ELR (cell line): Measurements from ENCODE around the gene ANXA8.
"Not testable (repeated sequence)": the region's sequence is repeated elsewhere in the genome, so short reads cannot be mapped to it uniquely, and the experiment has no call there.

Source experiments
- DNase-seq: peaks from one replicate; pipeline ENCODE4 v3.0.0-alpha.2; 2015; ENCODE audit warnings: low read depth

The ANXA8 gene

DNA sequence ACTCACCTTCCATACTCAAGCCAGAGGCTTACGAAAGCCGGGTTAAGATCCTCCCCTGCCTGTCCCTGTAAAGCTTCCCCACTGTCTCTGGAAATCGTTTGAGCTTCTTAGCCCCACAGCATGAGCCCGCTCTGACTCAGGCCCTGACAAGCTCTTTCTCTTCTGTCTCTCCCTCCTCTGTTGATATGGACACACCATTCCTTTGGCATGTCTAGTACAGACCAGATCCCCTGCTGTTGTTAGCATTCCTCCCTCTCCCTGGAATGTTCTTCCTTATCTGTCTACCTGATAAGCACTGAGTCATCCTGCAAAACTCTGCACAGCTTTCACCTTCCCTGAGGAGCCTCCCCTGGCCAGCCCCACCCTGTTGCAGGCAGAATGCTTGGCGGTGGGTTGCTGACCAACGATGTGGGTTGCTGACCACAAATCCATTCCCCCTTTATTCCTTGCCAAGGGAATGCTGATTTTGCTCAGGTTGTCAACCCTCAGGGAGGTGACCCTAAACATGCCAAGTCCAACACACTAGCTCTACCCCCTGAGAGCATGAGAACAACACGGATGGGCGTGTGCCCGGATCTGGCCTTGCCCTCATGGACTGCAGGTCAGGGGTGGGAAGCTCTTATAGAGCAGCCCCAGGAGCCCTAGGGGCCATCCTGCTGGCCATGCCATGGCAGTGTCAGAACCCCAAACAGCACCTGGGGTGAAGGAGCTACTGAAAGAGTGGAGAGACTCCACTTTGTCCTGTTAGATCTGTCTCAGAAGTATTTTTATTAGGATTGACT lies 21.1 kb downstream of the ANXA8 start:
- DNase-seq = not testable (repeated sequence)

DNA sequence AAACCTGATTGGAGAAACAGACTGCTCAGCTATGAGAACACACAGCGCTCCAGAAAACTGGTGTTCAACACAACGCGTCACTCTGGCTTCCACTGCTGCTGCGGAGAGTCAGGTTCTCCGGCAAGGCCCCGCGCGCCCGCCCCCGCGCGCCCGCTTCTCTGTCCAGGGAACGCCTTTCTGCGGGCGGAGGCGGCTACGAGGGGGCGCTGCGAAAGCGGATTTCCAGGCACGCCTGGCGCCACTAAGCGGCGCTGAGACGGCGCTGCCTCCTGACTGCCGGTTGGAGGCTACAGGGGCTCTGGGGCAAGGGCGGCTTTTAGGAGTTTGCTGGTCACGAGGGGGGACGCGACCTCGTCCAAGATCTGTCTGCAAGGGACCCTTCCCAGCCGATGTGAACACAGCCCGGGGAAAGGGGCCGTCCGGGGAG lies 22.6 kb downstream of the ANXA8 start:
- DNase-seq = peak; percentile 76

DNA sequence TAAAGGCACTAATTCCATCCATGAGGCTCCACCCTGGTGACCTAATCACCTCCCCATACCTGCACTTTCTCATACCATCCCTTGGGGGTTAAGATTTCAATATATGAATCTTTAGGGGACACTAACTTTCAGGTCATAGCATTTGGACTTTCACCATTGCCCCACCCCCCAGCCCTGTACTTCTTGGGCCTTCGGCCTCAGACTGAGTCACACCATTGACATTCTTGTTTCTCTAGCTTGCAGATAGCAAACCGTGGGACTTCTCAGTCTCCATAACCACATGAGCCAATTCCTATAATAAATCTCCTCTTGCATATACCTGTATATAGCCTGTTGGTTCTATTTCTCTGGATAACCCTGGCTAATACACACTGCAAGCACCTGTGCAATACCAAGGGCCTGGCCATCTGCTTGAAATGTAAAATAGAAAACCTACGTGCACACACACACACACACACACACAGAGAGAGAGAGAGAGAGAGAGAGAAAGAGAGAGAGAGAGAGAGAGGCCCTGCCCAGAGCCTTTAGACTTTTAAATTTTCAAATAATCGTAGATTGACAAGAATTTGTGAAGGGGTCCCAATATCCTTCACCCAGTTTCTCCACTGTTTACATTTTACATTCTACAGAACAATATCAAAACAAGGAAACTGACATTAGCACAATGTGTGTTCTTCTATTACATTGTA lies 25.3 kb downstream of the ANXA8 start:
- DNase-seq = peak; percentile 89

DNA sequence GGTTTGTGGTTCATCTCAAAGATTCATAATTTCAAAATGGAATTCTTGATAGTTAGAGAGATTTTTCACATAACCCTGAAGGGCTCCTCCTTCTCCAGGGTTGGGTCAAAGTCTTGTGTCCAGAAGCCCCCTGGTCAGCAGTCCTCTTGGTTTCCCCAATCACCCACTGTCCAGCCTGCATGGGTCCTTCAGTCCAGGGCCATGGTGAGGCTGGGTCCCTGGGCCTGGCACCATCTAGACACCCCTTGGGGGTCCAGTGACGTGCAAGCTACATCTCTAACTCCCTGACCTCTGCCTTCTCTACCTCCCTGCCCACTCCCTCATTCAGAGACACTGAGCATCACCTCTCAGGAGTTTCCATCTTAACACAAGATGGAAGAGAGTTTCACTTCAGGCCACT lies 26.1 kb downstream of the ANXA8 start:
- DNase-seq = no peak

DNA sequence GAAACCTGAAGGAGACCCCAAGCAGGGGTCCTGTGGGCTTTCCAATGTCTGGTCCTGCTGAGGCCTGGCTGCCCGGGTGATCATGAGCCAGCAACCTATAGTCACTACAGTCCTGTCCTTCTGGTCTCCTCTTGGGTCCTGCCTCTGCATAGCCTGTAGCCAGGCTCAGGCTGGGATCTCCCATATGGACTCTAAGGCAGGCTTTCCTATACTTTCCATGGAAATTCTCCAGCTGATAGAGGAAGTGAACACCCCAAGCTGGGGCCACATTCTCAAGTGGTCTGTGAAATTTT lies 26.4 kb downstream of the ANXA8 start:
- no peak for DNase-seq

DNA sequence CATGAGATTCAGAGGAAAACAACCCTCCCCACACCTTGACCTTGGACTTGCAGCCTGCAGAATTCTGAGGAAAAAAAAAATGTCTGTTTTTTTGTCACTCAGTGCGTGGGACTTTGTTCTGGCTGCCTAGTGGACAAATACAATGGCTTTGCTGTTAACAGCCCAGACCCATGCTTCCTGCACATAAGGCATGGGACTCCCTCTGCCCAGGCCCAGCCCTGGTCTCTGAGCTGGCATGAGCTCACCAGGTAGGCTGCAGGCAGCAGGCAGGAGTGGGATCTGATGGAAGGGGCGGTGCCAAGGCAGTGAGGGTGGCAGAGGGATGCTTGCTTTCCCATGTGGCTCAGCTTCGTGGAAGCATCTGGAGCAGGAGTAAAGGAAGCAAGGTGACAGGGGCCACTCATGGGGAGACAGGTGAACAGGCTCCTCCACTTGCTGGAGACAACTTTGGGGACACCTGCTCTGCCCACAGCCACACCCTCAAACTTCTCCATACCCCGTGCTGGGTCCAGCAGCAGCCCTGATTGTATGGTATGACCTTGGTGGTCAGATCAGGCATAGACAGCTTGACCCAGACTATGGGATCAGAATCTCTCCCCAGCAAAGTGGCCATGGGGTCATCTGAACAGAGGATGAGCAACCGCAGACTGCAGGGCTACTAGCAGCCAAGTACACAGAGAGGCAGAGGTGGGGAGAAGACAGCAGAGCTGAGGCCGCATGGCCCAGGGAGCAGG lies 27.0 kb downstream of the ANXA8 start:
- no peak for DNase-seq

DNA sequence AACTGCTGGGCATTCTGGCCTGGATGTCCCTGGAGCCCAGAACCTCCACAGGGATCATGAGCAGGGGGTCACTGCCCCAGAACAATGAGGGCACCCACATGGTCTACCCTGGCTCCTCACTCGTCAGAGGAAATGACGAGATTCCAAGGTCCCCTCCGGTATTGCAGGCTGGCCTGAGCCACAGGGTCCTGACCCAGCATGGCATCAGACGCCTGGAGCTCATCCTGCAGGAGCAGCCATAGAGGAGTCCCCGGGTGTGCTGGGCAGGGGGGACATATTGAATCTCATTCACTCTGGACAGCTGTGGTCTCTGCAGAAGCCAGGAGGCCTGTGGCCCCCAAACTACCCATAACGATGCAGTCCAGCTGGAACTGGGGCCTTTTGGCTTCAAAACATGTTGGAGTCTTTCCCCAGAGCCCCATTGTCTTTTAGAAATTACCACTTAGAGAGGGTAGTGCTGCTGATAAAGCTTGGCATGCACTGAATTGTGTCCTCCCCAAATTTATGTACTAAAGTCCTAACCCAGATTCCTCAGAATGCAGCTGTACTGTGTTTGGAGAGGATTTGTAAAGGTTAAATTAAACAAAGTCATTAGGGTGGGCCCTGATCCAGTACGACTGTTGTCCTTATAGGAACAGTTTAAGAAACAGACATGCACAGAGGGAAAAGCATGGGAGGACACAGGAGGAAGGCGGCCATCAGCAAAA lies 27.7 kb downstream of the ANXA8 start:
- no peak for DNase-seq

DNA sequence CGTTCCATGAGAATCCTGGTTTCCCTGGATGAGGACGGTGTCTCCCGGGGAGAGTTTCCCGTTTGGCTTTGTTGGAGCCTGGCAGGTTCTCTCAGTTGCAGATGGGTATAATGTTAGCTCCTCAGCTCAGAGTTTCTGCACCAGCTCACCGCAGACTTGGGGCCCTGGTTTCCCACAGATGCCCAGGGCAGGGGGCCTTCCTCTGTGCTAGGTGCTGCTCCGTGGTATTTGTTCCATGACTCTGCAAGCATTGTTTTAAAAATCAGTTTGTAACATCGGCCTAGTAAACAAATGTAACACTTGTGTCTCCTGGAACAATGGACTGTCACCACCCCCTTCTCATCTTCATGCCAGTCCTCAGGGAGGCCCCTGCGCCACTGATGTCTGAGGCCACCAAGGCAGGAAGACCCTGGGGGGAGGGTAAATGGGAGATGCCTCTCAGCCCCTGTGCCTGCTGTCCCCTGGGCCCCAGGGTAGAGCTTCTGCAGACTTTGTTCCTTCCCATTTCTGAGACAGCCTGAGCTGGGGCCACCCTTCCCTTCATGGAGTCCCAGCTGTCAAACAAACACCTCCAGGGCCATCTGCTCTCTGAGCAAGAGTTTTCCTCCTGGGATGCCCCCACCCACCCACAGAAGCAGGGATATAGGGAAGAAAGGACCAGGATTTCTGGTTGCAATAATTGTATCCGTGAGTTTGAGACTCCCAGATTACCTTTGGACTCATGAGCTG lies 28.4 kb downstream of the ANXA8 start:
- not testable (repeated sequence) for DNase-seq

DNA sequence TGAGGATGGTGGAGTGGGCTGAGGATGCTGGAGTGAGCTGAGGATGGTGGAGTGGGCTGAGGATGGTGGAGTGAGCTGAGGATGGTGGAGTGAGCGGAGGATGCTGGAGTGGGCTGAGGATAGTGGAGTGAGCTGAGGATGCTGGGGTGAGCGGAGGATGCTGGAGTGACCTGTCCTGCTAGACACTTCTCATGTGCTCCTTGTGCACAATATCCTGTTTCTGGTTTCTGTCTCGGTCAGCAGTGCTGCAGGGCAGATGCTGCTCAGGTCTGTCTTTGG lies 29.2 kb downstream of the ANXA8 start:
- no peak for DNase-seq

DNA sequence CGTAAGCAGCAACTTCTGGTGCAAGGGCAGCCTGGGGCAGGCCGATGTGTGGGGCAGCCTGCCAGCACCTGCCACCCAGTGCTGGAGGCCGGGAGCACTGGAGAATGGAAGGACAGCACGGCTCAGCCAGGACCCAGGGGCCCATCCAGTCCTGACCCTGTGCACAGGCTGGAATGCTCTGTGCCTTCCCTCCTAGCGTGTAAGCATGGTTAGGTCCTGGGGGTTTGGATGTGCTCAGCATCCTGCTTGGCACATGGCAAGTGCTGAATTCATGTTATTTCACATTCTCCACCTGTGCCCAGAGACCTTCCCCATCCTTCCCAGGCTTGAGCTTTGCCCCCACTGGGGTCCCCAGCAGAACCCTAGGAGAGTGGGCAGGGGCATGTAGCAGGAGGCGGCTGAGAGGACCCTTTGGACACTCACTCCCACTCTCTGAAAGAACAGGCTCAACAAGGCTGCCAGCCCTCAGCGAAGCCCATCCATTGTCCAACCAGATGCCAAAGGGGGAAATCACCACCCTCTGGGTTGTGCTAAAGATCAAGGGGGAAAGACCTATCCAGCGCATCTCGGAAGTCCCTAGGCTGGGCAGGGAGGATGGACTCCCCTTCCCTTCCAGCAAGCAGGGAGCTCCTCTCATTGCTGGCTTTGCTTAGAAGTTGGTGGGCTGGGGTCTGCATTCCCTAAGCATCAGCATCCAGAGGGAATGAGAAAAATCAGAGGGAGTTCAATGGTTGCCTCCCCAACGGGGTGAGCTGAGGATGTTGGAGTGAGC lies 29.7 kb downstream of the ANXA8 start:
- no peak for DNase-seq

DNA sequence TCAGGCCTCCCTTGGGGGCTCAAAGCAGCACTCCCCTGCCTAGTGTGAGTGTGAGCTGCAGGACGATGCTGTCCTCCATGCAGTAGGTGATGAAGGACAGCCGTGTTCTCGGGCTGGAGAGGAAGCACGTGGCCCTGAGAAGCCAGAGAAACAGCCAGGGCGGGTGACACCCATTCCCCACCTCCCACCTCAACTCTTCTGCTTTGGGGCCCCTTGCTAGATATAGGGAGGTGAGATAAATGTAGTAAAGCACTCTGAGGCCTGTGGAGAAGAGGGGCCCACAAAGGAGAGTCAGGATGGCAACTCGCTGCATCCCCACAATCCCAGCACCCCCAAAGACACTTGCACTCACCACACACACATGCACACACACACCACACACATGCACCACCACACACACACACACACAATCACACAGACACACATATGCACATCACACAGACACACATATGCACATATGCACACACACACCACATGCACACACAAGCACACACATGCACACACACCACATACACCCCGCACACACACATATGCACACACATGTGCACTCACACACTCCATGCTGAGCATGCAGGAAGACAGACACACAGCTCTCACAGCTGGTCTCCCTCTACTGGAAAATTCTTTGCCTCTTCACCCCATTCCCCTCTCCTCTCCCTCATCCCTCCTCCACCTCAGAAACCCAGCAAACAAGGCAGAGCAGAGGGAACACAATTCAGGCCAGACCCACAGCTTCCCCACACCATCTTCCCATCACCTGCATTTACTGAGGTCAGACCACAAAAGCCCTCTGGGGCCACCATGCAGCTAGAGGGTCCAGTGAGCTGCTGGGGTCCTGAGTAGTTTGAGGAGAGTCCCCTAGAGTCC lies 30.5 kb downstream of the ANXA8 start:
- no peak for DNase-seq

DNA sequence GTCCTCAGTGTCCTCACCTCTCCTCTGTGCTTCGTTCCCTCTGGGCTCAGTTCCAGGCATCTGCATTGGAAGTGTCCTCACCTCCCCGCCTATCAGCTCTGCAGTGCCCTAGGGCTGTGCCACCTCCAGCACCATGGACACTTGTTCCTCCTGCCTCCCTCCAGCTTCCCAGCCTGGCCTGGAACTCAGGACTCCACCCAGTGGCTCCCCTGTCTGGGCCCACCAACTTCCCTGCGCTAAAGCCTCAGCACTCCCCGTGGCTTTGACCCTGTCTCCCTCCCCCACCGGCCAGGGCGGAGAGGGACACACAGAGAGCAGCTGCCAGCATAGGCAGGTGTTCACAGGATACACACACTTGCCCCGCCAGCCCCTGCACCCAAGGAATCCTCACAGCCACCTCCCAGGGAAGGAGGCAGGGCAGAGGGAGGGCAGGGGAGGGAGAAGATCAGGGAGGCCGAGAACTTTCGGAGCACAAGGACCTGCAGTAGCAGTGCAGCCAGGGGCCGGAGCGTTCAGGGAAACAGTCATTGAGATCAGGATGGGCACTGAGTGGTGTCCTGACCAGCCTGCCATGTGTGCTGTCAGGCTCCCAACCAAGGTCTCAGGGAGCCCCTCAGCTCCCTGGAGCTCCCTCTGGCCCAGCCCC lies 31.3 kb downstream of the ANXA8 start:
- no peak for DNase-seq

DNA sequence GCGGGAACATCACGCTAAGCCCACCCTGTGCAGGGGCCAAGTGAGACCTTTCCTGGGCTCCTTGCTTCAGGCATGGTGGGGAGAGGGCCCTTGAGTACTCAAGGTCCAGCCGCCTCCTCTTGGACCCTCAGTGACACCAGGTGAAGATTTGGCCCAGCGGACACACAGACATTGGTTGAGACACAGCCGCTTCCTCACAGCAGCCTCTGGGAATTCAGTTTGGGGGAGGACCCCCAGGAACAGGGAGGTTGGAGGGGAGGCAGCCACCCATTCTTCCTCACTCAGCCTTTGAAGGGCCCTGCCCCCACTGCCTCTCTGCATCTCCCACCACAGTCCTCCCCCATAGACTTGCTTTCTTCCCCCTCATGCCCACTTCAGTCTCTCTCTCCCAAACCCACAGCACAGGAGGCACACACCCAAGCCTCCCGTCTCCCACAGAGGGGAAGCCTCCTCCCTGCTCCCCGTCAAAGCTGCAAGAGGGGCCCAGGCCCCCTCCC lies 31.9 kb downstream of the ANXA8 start:
- DNase-seq = no peak

DNA sequence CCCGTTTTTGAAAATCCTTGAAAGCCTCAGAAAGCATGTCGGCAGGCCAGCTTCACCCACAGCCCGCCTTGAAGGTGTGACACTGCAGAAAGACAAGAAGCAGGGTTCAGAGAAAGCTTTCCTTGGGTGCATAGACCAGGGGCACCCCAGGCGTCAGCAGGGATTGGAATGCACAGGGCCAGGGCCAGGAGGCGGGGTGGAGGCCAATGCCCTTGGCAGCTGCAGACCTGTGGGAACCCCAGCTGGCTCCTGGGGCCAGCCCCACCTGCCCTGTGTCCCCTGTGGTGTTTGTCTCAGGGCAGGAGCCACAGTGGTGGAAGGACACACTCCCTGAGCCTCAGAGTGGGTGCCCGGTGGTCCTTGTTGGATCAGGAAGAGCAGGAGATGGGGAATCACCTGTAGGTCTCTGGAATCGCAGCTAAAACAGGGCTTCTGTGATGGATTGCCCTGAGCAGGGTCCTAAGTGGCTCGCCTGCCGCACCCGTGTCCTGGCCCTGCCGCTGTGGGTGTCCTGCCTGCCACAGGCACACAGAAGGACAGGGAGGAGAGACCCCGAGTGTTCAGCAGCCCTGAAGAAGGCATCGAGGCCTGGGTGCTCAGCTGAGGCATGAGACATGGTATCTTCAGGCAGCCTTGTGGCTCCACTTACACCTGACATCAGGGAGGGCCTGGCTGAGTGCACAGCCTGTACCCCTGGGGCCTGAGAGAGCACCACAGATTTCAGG lies 32.5 kb downstream of the ANXA8 start:
- no peak for DNase-seq

DNA sequence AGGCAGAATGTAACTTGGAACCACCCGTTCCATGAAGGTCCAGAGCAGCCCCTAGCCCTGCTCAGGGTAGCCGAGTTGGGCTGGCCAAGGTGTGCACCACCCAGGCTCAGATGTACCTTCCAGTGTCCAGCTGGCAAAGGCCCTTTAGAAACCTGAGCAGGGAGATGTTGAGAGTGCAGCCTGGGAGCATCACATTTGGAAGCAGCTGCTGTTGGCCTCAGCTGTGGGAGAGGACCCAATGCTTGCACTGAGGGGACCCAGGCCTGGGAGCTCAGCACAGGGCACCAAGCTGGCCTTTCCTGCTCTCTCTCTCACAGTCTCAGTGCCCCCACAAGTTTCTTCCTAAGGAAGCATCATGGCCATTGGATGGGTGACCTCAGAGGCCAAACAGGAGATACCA lies 33.5 kb downstream of the ANXA8 start:
- DNase-seq = no peak

DNA sequence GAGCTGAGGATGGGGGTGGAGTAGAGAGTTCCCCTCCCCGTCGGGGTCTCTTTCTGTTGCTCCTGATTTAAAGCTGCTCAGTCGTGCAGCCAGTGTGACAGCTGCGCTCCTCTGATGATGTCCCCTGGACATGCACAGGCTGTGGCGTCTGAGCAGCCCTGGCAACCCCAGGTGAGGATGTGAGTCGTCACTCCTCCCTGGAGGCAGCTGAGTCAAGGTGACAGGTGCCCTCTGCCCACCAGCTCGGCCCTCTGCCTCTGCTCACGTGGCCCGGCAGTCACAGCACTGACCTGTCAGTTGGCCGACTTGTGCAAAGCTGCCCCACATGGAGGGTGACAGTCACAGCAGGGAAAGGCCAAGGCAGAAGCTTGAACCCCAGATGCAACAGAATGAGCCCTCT lies 33.9 kb downstream of the ANXA8 start:
- no peak for DNase-seq

DNA sequence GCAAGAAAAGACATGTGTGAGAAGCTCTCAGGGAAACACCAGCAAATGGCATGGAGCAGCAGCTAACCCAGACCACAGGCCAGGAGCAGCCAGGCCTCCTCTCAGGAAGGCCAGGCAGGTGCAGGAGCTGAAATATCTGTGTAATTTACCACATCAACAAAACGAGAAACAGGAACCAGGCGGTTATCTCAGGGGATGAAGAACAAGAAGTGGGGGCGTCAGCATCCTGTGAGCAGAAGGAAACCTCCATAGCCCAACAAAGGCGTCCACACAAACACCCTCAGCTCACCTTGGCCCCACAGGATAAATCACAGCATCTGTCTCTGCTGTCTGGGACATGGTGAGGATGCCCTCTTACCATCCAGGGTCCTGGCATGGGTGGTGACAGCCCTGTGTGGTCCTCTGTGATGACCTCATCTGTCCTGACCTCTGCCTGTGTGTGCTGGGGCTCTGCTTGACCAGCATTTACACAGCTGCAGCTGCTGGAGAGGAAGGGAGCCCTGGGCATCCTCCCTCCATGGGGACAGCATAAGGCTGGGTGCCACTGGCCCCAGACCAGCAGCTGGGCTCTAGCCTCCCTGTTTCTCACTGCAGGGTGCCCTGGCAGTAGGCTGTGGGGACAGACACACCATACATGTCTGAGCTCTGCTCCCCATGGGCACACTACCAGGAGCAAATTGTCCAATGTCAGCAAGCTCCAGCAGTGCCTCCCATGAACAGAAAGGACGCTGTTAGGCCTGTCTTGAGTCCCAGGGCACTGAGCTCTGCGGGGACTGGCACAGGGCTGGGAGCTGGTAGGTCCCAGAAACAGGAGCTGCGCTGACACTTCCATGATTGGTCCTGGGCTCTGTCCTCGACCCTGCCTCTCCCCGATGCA lies 34.6 kb downstream of the ANXA8 start:
- DNase-seq = no peak

DNA sequence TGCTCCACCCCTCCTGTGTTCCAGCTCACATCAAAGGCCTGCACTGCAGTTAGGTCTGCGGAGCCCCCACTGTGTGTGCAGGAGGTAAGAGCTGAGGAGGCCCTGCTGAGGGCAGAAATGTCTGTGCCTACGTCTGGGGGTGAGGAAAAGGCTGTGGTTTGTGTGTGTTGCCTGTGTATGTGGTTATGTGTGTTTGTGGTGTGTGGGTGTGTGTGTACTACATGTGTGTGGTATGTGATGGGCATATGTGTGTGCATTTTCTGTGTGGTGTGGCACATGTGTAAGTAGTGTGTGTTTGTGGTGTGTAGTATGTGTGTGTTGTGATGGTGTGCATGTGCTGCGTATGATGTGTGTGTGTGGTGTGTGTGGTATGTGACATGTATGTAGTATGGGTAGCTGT lies 36.2 kb downstream of the ANXA8 start:
- no peak for DNase-seq
